ENCODE data around the gene NYNRIN. TPM values are rescaled to one million over a fixed set of nuclear protein-coding genes. Genes with fewer than 3 reads are reported as not detected.

The NYNRIN gene
- total and polyA plus RNA-seq, 12 donors: 3.6 to 9.0 (median 6.4) TPM

DNA sequence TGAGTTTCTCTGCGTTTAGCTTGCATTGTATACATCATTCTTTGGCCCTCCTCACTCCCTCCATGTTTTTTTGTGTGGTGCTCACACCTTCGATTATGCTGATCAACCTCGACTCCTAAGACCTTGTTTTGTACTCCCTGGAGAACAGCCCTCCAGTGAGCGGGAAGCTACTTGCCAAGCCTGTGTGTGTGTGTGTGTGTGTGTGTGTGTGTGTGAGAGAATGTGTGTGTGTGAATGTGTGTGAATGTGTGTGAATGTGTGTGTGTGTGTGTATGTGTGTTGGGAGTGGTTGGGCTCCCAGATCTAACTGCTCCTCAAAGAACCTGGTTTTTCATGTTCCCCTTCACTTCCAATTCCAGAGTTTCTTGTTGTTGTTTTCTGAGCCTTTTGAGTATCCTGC is 6.0 kb downstream of the NYNRIN start:
- TF ChIP-seq, protein P1, sequence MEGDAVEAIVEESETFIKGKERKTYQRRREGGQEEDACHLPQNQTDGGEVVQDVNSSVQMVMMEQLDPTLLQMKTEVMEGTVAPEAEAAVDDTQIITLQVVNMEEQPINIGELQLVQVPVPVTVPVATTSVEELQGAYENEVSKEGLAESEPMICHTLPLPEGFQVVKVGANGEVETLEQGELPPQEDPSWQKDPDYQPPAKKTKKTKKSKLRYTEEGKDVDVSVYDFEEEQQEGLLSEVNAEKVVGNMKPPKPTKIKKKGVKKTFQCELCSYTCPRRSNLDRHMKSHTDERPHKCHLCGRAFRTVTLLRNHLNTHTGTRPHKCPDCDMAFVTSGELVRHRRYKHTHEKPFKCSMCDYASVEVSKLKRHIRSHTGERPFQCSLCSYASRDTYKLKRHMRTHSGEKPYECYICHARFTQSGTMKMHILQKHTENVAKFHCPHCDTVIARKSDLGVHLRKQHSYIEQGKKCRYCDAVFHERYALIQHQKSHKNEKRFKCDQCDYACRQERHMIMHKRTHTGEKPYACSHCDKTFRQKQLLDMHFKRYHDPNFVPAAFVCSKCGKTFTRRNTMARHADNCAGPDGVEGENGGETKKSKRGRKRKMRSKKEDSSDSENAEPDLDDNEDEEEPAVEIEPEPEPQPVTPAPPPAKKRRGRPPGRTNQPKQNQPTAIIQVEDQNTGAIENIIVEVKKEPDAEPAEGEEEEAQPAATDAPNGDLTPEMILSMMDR (IDR thresholded peaks at IDR 0.05): no peak
- Histone ChIP-seq H3K27ac (peak overlapping the region in 1 of 10 donors; percentile 25), H3K4me3 (no peak overlapping the region), H3K9me3 (no peaks in the 10 kb centered on the region), H3K4me1 (peaks cover 11 to 55% (median 47%) of the 10 kb centered on the region in 9 donors), H3K36me3 (peaks cover 0 to 38% (median 16%) of the 10 kb centered on the region in 9 donors), H3K27me3 (no peaks in the 10 kb centered on the region)
- 52 to 63% methylated on average over 4 of the region's 4 CpGs for WGBS, 2 donors
- no peak for DNase-seq
- intact Hi-C loops (cut with DNase I): no loop called here
- no peak for ATAC-seq

DNA sequence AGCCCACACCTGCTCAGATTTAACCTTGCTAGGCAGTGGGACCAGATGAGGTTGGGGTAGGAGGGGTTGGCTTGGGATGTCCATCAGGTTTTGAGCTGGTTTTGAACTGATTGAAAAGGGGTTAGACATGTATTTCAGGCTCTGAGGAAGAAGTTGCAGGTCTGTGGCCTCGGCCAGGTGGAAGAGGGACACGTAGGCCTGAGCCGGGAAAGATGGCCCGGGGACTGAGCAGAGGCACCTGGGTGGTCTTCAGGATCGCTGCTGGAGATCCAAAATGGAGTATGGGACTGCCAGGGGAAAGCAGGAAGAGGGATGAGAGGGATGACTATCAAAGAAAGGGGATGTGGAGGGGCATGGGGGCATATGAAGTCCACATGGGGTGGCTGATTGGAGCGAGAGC is 7.6 kb downstream of the NYNRIN start:
- no peak for DNase-seq

DNA sequence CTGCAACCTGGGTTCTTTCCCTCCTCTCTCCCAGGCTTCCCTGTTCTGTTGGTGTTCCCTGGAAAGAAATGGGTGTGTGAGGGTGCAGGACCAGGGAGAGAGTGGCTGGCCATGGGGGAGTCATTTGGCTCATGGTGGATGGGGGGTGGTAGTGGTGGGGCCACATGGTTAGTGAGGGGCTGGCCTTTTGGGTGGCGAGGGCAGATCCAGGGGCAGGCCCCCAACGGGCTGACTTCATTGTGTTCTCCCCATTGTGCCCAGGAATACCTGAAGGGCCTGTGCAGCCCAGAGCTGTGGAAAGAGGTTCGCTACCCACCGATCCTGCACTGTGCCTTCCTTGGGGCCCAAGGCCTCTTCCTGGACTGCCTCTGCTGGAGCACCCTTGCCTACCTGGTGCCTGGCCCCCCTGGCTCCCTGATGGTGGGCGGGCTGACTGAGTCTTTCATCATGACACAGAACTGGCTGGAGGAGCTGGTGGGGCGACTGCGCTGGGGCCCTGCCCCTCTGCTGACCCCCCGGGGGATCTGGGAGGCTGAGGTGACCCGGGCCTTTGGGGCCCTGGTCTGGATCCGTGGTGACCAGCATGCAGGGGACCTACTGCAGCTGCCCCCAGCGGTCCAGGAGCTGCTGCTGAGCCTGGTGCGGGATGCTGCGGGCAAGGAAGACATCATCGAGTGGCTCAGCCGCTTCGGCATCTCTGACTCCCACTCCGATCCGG is 9.0 kb downstream of the NYNRIN start:
- TF ChIP-seq, protein P1 (IDR thresholded peaks at IDR 0.05): no peak
- peaks cover 3 to 32% (median 19%) of the 10 kb centered on the region in 9 donors for H3K4me1 ChIP-seq

More for the DNA sequence above, 7.6 kb downstream of the NYNRIN start:
- Histone ChIP-seq H3K36me3 (peaks cover 0 to 54% (median 18%) of the 10 kb centered on the region in 9 donors), H3K27ac (no peak overlapping the region), H3K27me3 (no peaks in the 10 kb centered on the region), H3K9me3 (no peaks in the 10 kb centered on the region), H3K4me3 (no peak overlapping the region), H3K4me1 (peaks cover 11 to 39% (median 32%) of the 10 kb centered on the region in 9 donors)
- intact Hi-C loops (cut with DNase I): no loop called here
- no peak for ATAC-seq
- TF ChIP-seq, protein P1 (IDR thresholded peaks at IDR 0.05): no peak
- 93 to 95% methylated on average over 6 of the region's 6 CpGs for WGBS, 2 donors

DNA sequence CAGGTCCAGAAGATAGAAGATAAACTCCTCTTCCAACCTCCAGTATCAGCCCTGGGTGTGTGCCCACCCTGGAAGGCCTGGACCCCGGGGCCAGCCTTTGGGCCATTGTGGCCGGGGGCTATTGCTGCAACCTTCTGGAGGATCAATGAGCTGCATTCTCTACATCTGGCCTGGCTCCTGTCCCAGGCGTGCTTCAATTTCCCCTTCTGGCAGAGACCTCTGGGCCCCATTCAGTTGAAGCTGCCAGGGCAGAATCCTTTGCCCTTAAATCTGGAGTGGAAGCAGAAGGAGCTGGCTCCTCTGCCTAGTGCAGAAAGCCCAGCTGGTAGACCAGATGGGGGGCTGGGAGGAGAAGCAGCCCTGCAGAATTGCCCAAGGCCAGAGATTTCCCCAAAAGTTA is 10.0 kb downstream of the NYNRIN start:
- peaks cover 0 to 77% (median 18%) of the 10 kb centered on the region in 9 donors for H3K36me3 ChIP-seq
- H3K4me1 ChIP-seq: peaks cover 3 to 22% (median 9%) of the 10 kb centered on the region in 9 donors
- no peak for DNase-seq
- 68 to 70% methylated on average over 3 of the region's 3 CpGs for WGBS, 2 donors
- ATAC-seq: no peak
- no peak overlapping the region for H3K4me3 ChIP-seq
- intact Hi-C loops (cut with DNase I): no loop called here
- no peak overlapping the region for H3K27ac ChIP-seq
- no peaks in the 10 kb centered on the region for H3K9me3 ChIP-seq
- no peaks in the 10 kb centered on the region for H3K27me3 ChIP-seq
- TF ChIP-seq, protein P1 (IDR thresholded peaks at IDR 0.05): no peak

More for the DNA sequence above, 9.0 kb downstream of the NYNRIN start:
- intact Hi-C loops (cut with DNase I): no loop called here
- Histone ChIP-seq H3K36me3 (peaks cover 0 to 67% (median 18%) of the 10 kb centered on the region in 9 donors), H3K9me3 (no peaks in the 10 kb centered on the region), H3K27me3 (no peaks in the 10 kb centered on the region), H3K27ac (no peak overlapping the region), H3K4me3 (no peak overlapping the region)
- 94 to 95% methylated on average over 18 of the region's 18 CpGs for WGBS, 2 donors
- DNase-seq: no peak
- no peak for ATAC-seq

All from heart right ventricle (tissue), 16 donors.